GM19351 (cell line): Measurements from ENCODE around the gene NAGA.
"Not testable (repeated sequence)": the region's sequence is repeated elsewhere in the genome, so short reads cannot be mapped to it uniquely, and the experiment has no call there.

ENCODE experiments used
- ATAC-seq: cut with Tn5 transposase; IDR thresholded peaks from one replicate; pipeline ENCODE4 v1.9.1; 2021; ENCODE audit warnings: mild to moderate bottlenecking, moderate library complexity; ENCODE audit not compliant: unreplicated experiment

The NAGA gene

DNA sequence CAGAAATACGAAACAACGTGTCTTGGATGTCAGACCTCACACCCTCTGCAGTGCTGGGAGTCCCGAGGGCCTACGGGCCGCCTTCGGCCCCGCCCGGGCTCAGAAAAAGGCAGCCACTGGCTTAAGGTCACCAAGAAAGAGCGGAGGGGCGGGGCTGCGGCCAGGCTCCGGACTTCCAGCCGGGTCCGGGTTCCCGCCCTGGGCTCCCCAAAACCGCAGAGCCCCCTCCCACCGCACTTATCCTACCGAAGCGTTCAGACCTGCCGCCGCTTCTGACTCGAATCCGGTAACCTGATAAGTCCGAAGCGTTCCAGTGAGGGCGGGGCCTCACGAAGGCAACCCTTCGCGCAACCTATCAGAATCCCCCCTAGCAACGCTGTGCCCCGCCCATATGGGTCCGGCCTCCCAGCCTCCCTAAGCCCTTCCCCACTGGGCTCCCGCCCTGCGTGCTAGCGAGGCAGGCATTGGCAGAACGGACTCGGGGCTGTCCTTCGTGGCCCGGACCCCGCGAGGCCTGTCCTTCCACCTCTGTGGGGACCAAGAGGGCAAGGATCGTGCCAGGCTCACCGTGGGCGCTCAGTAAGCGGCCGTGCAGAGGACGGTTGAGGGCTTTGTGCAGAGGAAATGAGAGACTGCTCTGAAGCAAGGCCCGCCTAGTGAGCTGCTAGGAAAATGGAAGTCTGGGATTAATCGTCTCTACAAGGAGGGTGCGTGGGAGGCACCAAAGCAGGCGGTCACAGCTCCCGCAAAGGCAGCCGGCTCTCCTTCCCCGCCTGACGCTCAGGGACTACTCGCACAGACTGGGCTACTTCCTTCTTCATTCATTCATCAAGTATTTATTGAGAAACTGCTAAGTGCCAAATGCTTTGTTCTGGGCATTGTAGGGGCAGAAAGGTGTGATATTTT is at the start of gene NAGA:
NAGA (minus strand) TSS at position 296 of the 906 bp plus-strand sequence. CDS start 515 bp downstream, outside the sequence.
- ATAC-seq, result peak; percentile 91

DNA sequence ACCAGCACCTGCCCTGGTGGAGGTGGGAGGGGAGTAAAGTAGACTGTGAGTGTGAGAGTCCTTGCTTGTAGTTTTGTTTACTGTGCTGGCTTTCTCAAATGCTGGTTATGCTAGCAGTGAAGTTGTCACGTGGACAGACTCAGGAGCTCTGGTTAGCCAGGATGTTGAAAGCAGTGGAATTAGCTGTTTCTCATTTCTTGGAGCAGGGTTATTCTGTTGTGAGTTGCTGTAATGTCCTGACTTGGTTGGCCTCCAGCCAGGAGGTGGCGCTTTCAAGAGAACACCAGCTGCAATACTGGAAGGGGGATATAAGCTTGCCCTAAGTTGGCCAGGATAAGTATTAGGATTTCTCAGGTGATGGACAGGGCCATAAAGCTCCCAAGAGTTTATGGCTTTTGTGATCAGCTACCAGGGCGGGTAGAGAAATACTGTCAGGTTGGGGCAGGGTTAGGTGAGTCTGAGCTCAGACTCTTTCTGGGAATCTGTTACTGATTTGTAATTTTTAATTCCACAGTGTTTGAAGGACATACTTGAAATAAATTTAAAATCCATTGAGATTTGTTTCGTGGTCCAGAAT is 46.3 kb upstream of the NAGA start:
- ATAC-seq, result no peak

DNA sequence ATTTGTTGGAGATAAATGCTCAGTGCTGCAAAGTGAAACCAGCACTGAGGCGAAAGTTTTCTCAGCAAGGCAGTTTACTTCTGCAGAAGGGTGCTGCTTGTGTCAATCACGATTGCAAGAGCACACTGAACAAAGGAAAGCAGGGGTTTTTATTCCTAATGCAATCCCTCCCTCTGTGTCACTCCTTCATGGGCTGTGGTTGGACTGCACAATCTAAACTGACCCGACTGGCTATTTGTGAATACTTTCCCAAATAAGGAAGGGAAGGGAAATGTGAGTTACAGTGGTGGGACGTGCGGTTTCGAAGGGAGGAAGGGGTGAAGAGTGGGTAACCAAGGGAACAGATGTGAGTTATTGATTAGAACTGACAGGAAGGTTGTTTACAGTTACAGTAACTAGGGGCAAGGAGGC is 44.8 kb upstream of the NAGA start:
- ATAC-seq, result not testable (repeated sequence)

DNA sequence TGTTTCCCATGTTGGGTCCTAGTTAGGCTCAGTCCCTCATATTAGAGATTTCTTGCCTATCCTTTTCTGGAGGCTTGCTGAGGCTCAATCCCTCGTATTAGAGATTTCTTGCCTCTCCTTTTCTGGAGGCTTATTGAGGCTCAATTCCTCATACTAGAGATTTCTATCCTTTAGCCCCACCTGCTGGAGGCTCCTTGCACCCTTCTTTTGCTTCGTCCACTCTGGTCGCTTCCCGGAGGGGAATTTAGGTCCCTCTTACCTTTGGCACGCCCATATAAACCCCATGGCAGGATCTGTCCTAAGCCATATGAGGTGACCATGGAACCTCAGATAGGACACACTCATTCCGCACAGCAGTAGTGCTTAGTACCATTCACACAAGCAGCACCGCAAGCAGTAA is 44.1 kb upstream of the NAGA start:
- ATAC-seq, result no peak

DNA sequence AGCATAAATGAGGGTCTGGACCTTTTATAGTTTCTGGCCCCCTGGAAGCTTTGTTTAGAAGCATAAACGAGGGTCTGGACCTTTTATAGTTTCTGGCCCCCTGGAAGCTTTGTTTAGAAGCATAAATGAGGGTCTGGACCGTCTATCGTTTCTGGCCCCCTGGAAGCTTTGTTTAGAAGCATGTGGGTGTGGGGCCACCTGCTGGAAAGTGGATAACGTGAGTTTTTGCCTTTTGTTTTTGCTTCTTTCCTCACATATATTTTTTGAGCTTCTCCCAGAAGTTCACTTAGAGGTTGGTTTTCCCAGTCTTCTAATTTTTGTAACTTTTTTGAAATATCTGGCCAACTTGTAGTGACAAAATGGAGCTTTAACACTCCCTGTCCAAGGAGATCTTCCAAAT is 42.2 kb upstream of the NAGA start:
- not testable (repeated sequence) for ATAC-seq

DNA sequence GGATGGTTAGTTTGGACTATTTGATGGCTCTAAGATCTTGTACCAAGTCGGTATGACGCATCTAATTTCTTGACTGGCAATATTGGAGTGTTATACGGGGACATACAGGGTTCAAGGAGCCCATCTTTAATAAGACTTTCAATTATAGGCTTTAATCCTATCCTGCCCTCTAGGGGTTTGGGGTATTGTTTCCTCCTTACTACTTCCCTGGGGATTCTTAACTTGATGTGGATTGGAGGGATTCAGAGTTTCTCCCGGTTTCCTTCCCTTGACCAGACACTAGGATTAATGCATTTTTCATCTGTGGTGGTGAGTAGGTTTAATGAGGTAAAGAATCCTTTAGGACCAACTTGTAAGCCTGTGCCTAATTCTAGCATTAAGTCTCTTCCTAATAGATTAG is 41.2 kb upstream of the NAGA start:
- ATAC-seq, result no peak

DNA sequence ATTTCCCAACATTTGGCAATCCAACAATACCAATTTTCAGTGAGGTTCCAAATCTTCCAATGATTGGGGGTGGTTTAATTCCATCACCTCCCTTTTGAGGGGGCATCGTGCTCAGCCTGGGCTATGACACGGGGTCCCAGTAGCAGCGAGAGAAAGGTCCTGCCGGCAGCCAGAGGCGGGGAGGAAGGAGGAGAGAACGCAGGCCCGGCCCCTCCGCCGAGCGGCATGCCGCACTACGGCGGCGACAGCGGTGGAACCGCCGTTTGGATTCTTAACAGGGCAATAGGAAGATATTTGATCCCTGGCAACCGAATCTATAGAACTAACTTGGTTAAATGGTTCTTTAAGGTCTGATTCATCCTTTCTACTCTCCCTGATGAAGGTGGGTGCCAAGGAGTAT is 38.2 kb upstream of the NAGA start:
- ATAC-seq, result no peak

DNA sequence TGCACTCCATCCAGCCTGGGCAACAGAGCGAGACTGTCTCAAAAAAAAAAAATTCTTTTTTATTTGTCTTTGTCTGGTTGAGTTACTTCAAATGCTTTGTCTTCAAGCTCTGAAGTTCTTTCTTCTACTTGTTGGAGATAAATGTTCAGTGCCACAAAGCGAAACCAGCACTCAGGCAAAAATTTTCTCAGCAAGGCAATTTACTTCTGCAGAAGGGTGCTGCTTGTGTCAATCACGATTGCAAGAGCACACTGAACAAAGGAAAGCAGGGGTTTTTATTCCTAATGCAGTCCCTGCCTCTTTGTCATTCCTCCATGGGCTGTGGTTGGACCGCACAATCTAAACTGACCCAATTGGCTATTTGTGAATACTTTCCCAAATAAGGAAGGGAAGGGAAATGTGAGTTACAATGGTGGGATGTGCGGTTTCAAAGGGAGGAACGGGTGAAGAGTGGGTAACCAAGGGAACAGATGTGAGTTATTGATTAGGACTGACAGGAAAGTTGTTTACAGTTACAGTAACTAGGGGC is 33.8 kb upstream of the NAGA start:
- ATAC-seq, result not testable (repeated sequence)

DNA sequence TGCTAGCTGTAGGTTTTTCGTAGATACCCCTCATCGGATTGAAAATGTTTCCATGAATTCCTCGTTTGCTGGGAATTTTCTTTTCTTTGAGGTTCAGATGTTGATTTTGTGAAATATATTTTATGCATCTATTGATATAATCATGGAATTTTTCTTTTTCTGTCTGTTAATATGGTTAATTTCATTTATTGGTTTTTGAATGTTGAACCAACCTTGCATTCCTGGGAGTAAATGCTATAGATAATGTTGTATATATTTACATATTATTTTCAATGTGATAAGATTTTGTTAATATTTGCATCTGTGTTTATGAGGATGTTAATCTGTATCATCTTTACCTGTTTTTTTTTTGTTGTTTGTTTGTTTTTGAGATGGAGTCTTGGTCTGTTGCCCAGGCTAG is 30.6 kb upstream of the NAGA start:
- no peak for ATAC-seq

DNA sequence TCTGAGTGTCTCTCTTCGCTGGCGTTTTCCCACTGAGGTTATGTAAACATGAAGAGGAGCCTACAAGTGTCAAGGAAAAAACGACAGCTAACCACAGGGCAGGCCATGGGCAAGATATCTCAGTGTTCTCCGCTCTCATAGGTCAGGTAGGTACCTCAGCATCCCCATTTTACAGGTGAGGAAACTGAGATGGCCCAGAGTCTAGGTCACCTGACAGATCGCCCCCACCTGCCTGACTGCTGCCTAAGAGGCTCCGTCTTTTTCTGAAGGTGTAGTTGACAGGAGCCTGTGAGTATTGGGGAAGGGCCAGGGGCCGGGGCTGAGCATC is 20.8 kb upstream of the NAGA start:
- no peak for ATAC-seq

DNA sequence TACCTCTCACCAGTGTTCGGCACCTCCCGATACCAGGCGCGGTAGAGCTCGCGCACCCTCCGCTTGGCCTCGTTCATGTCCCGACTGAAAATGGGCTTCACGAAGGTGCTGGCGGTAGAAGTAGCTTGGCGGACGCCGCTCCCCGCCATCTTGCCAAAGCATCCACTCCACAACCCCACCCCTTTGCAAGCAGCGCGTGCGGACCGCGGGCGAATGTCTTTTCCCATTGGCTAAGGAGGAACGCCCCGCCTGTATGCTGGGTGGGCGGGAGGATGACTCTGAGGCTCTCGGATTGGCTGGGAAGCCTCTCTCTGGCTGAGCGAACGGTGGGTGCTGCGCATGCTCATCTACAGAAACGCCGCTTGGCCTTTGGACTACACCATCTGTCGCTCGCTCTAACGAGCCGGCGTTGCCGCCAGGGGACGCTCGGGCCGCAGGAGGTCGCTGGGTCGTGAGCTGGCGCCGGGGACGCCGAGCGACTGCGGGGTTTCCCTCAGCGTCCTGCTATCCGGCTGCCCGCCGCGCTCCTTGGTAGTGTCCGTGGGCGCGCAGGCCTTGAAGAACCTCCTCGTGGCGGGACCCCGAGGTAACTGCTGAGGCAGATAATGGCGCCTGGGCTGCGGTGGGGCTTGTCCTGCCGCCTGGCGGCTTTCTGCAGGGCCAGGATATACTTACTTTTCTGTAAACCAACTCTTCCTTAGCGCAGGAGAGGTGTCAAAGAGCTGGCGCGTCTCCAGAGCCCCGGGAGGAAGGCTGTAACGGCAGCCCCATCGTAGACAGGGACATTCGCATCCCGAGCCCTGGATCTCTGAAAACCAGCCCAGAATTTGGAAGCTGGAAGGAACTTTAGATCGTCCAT is 20.2 kb upstream of the NAGA start, which contains the start of gene NDUFA6:
NDUFA6 (minus strand) TSS at position 177 of the 859 bp plus-strand sequence; CDS start at position 149, 28 bp downstream.
- peak; percentile 85 for ATAC-seq

DNA sequence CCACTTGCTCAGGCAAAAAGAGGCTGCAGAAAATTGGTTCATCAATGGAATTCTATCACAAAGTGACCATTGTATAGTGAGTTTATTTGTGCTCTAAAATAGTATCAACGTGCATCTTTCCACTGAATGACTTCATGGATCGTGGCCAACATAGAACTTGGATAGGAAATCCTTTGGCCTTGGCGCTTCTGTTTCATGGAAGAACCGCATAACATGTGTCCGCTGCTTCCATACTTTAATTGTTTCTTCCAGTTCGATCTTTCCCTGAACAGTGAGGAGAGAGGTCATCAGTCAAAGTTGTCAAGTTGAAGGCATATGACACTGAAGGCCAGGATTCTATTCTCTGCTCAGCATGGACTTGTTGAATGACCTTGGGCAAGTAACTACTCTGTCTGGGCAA is 15.4 kb upstream of the NAGA start:
- ATAC-seq, result no peak

DNA sequence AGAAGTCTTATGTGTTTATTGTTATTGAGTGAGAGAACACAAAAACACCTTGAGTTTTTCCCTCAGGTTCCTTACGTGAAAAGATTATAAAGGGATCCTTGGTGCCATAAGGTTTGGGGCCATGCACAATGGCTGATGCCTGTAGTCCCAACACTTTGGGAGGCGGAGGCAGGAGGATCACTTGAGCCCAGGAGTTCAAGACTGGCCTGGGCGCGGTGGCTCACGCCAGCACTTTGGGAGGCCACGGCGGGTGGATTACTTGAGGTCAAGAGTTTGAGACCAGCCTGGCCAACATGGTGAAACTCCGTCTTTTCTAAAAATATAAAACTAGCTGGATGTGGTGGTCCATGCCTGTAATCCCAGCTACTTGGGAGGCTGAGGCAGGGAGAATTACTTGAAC is 14.3 kb upstream of the NAGA start:
- ATAC-seq, result no peak

DNA sequence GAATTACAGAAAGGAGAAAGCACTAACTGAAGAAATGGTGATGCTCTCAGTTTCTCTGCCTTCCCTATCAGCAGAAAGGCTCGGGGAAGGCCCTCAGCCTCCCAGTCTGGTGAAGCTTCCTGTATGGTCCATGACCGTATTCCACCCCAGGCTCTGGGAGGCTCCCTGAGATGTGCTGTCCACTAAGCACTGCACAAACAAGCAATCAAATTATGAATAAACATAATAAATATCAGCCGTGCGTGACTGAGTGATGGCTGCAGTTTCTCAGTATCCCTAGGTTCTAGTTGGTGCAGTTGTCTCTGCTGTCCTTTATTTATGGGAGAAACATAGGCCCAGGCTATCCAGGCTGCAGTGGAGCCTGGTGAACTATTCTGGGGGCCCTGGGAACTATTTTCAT is 12.5 kb upstream of the NAGA start:
- no peak for ATAC-seq

DNA sequence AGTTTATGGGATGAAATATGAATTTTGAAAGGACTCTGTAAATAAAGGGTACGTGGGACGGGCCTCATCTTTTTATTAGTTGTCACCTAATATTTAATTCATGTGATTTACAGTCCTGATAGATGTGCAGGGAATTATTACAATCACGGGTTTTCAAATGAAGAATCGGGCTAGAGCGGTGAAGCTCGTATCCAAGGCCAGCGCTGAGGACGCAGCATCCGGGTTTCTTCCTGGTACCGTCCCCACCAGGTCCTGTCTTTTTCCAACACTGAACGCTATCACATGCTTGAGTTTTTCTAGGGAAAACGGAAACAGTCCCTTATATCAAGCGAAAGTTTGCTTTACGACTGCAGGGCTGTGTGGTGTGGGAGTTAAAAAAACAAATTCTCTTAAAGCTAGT is 9.7 kb upstream of the NAGA start:
- no peak for ATAC-seq

DNA sequence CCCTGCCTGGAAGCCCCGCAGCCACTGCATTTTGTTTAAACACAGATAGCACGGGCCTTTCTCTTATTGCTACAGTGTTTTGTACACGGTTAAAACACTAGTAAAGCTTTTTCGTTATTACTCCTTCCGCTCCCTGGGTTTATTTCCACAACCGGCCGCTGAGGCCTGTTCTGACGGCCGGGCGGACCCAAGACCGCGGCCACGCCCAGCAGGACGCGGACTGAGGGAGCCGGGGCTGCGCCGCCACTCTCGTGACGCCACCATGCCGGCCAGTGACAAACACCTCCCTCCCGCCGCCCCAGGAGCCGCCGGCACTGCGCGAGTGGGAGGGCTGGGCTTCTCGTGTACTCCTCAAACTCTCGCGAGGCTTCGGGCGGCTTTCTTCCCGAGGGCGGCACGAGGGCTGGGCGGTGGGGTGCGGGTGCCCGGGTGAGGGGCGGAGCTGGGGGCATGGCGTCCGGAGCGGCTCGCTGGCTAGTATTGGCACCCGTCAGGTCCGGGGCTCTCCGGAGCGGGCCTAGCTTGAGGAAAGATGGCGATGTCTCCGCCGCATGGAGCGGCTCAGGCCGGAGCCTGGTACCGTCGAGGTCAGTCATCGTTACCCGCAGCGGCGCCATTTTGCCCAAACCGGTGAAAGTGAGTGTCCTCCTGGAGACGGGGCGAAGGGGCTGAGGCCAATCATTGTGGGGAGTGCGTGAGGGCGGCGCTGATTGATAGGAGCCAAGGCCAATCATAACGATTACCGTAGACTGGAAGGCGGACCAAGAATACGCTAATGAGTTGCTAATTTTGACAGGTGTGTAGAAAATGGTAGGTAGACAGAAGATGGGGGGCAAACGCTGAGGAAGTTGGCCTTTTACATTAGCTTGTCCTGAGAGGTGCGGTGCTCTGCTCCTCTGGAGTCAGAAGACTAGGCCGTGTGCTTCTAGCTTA is 9.0 kb upstream of the NAGA start, which contains the start of gene SMDT1:
SMDT1 (plus strand) TSS at position 382 of the 933 bp plus-strand sequence; CDS start at position 451, 69 bp downstream.
- ATAC-seq, result peak; percentile 83

DNA sequence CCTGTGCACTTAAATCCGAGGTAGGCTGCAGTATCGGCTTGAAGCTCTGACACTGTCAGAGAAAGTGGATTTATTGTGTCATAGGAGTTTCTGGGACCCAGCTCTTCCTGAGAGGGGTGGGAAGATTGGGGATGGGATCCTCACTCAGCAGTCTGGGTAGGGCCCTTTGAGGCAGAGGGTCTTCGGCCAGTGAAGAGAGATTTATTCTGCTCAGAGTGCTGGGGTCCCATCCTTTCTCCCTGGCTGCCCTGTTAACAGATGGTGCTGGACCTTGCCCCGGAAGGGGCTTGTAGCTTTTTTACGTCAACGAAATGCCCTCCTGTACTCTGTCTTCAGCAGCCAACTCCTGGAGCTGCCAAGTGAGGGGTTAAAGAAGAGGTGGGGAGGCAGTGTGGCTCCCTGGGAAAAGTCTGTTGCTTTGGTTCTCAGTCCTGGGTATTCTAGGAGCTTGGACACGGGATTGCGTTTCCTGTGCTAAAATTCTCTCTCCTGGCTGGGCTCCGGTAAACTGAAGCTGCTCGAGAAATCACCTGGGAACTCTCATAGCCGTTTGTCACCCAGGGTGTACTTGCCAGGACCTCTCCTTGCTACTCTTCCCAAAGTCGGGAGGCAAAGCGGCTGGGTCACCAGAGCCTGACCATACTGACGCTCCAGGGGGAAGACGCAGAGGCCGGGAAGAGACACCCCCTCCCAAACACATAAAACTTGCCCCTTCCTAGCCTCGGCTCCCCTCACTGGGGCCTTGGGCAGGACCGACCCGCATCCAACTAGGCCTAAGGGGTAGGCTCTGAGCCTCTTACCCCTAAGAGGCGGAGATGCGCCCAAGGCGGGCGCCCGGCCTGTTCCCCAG is 8.1 kb upstream of the NAGA start:
- no peak for ATAC-seq

DNA sequence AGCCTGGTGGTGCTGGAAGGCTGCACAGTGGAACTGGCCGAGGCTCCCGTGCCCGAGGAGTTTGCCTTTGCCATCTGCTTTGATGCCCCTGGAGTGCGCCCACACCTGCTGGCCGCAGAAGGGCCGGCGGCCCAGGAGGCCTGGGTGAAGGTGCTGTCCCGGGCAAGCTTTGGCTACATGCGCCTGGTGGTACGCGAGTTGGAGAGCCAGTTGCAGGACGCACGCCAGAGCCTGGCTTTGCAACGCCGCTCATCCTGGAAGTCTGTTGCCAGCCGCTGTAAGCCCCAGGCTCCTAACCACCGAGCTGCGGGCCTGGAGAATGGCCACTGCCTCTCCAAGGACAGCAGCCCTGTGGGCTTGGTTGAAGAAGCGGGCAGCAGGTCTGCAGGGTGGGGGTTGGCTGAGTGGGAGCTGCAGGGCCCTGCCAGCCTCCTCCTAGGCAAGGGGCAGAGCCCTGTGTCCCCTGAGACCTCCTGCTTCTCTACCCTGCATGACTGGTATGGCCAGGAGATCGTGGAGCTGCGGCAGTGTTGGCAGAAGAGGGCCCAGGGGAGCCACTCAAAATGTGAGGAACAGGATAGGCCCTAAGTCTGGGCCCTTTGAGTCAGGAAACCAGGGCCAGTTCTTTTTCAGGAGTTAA is 7.0 kb upstream of the NAGA start:
- ATAC-seq, result no peak
